ENCODE results near the gene UBE2E3.

Gene UBE2E3

GRCh38 chr2:180952082-180952481 is 28.3 kb upstream of the UBE2E3 start:
- Histone ChIP-seq H3K36me3 (ENCODE audit: control insufficient read depth in 1 of 2, insufficient read depth in 2 of 2, low read length in 2 of 2) (no peaks in the 10 kb centered on the region), H3K27ac (ENCODE audit: low read depth, low read length) (no peak overlapping the region), H3K27me3 (ENCODE audit: control insufficient read depth in 1 of 2, insufficient read depth in 2 of 2, low read length in 2 of 2) (peaks cover 0 to 3% of the 10 kb centered on the region in 2 donors), H3K9me3 (ENCODE audit: control insufficient read depth in 1 of 2, low read length in 2 of 2) (no peaks in the 10 kb centered on the region), H3K4me1 (ENCODE audit: control insufficient read depth in 1 of 2, insufficient read depth in 2 of 2, low read length in 2 of 2) (no peaks in the 10 kb centered on the region), H3K9ac (ENCODE audit: low read depth in 1 of 2, low read length in 2 of 2) (no peak overlapping the region), H3K4me3 (ENCODE audit: low read depth in 1 of 2, low read length in 2 of 2) (no peak overlapping the region)

GRCh38 chr2:180952731-180953336 is 27.6 kb upstream of the UBE2E3 start:
- H3K36me3 ChIP-seq (ENCODE audit: control insufficient read depth in 1 of 2, insufficient read depth in 2 of 2, low read length in 2 of 2) = no peaks in the 10 kb centered on the region
- H3K4me1 ChIP-seq (ENCODE audit: control insufficient read depth in 1 of 2, insufficient read depth in 2 of 2, low read length in 2 of 2) = no peaks in the 10 kb centered on the region
- no peaks in the 10 kb centered on the region for H3K9me3 ChIP-seq (ENCODE audit: control insufficient read depth in 1 of 2, low read length in 2 of 2)
- no peak overlapping the region for H3K4me3 ChIP-seq (ENCODE audit: low read depth in 1 of 2, low read length in 2 of 2)
- H3K27me3 ChIP-seq (ENCODE audit: control insufficient read depth in 1 of 2, insufficient read depth in 2 of 2, low read length in 2 of 2) = peaks cover 0 to 3% of the 10 kb centered on the region in 2 donors
- no peak overlapping the region for H3K9ac ChIP-seq (ENCODE audit: low read depth in 1 of 2, low read length in 2 of 2)
- H3K27ac ChIP-seq (ENCODE audit: low read depth, low read length) = no peak overlapping the region

DNA sequence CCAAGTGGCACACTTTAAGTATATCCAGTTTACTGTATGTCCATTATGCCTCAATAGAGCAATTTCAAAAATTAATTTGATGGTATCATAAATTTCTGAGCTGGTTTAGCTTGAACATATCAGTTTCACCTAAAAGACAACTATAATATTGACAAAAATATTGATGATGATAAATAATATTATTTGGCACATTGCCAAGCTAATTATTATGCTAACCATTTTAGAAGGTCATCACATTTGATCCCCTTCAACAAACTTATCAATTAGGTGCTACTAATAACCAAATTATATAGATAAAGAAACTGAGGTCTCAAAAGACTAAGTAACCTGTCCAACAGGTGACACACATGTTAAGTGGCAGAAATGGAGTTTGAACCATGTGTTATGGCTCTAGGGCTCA is 26.9 kb upstream of the UBE2E3 start:
- Histone ChIP-seq H3K9ac (ENCODE audit: low read depth in 1 of 2, low read length in 2 of 2) (no peak overlapping the region), H3K27ac (ENCODE audit: low read depth, low read length) (no peak overlapping the region), H3K4me3 (ENCODE audit: low read depth in 1 of 2, low read length in 2 of 2) (no peak overlapping the region), H3K36me3 (ENCODE audit: control insufficient read depth in 1 of 2, insufficient read depth in 2 of 2, low read length in 2 of 2) (no peaks in the 10 kb centered on the region), H3K9me3 (ENCODE audit: control insufficient read depth in 1 of 2, low read length in 2 of 2) (no peaks in the 10 kb centered on the region), H3K27me3 (ENCODE audit: control insufficient read depth in 1 of 2, insufficient read depth in 2 of 2, low read length in 2 of 2) (peaks cover 0 to 3% of the 10 kb centered on the region in 2 donors), H3K4me1 (ENCODE audit: control insufficient read depth in 1 of 2, insufficient read depth in 2 of 2, low read length in 2 of 2) (no peaks in the 10 kb centered on the region)

- no peak overlapping the region for H3K9ac ChIP-seq (ENCODE audit: low read depth in 1 of 2, low read length in 2 of 2)
Measured at GRCh38 chr2:180955101-180955500, 25.3 kb upstream of the UBE2E3 start.

GRCh38 chr2:180959787-180960186 is 20.6 kb upstream of the UBE2E3 start:
- Histone ChIP-seq H3K36me3 (ENCODE audit: control insufficient read depth in 1 of 2, insufficient read depth in 2 of 2, low read length in 2 of 2) (no peaks in the 10 kb centered on the region), H3K4me1 (ENCODE audit: control insufficient read depth in 1 of 2, insufficient read depth in 2 of 2, low read length in 2 of 2) (no peaks in the 10 kb centered on the region), H3K9ac (ENCODE audit: low read depth in 1 of 2, low read length in 2 of 2) (no peak overlapping the region), H3K4me3 (ENCODE audit: low read depth in 1 of 2, low read length in 2 of 2) (no peak overlapping the region), H3K9me3 (ENCODE audit: control insufficient read depth in 1 of 2, low read length in 2 of 2) (no peaks in the 10 kb centered on the region), H3K27ac (ENCODE audit: low read depth, low read length) (no peak overlapping the region), H3K27me3 (ENCODE audit: control insufficient read depth in 1 of 2, insufficient read depth in 2 of 2, low read length in 2 of 2) (peaks cover 0 to 3% of the 10 kb centered on the region in 2 donors)

More at GRCh38 chr2:180955101-180955500, 25.3 kb upstream of the UBE2E3 start:
- Histone ChIP-seq H3K27me3 (ENCODE audit: control insufficient read depth in 1 of 2, insufficient read depth in 2 of 2, low read length in 2 of 2) (peaks cover 0 to 3% of the 10 kb centered on the region in 2 donors), H3K4me3 (ENCODE audit: low read depth in 1 of 2, low read length in 2 of 2) (no peak overlapping the region), H3K36me3 (ENCODE audit: control insufficient read depth in 1 of 2, insufficient read depth in 2 of 2, low read length in 2 of 2) (no peaks in the 10 kb centered on the region), H3K27ac (ENCODE audit: low read depth, low read length) (no peak overlapping the region), H3K9me3 (ENCODE audit: control insufficient read depth in 1 of 2, low read length in 2 of 2) (no peaks in the 10 kb centered on the region), H3K4me1 (ENCODE audit: control insufficient read depth in 1 of 2, insufficient read depth in 2 of 2, low read length in 2 of 2) (no peaks in the 10 kb centered on the region)

GRCh38 chr2:180960982-180961381 is 19.4 kb upstream of the UBE2E3 start:
- H3K9ac ChIP-seq (ENCODE audit: low read depth in 1 of 2, low read length in 2 of 2) = no peak overlapping the region
- H3K27ac ChIP-seq (ENCODE audit: low read depth, low read length) = no peak overlapping the region
- H3K9me3 ChIP-seq (ENCODE audit: control insufficient read depth in 1 of 2, low read length in 2 of 2) = no peaks in the 10 kb centered on the region
- no peaks in the 10 kb centered on the region for H3K36me3 ChIP-seq (ENCODE audit: control insufficient read depth in 1 of 2, insufficient read depth in 2 of 2, low read length in 2 of 2)
- H3K4me1 ChIP-seq (ENCODE audit: control insufficient read depth in 1 of 2, insufficient read depth in 2 of 2, low read length in 2 of 2) = no peaks in the 10 kb centered on the region
- H3K4me3 ChIP-seq (ENCODE audit: low read depth in 1 of 2, low read length in 2 of 2) = no peak overlapping the region
- H3K27me3 ChIP-seq (ENCODE audit: control insufficient read depth in 1 of 2, insufficient read depth in 2 of 2, low read length in 2 of 2) = peaks cover 0 to 3% of the 10 kb centered on the region in 2 donors

- Histone ChIP-seq H3K9me3 (ENCODE audit: control insufficient read depth in 1 of 2, low read length in 2 of 2) (no peaks in the 10 kb centered on the region), H3K4me1 (ENCODE audit: control insufficient read depth in 1 of 2, insufficient read depth in 2 of 2, low read length in 2 of 2) (no peaks in the 10 kb centered on the region), H3K36me3 (ENCODE audit: control insufficient read depth in 1 of 2, insufficient read depth in 2 of 2, low read length in 2 of 2) (no peaks in the 10 kb centered on the region), H3K27ac (ENCODE audit: low read depth, low read length) (no peak overlapping the region), H3K4me3 (ENCODE audit: low read depth in 1 of 2, low read length in 2 of 2) (no peak overlapping the region), H3K9ac (ENCODE audit: low read depth in 1 of 2, low read length in 2 of 2) (no peak overlapping the region), H3K27me3 (ENCODE audit: control insufficient read depth in 1 of 2, insufficient read depth in 2 of 2, low read length in 2 of 2) (no peaks in the 10 kb centered on the region)
Measured at GRCh38 chr2:180962727-180963314, 17.6 kb upstream of the UBE2E3 start.

GRCh38 chr2:180966378-180966777 is 14.0 kb upstream of the UBE2E3 start:
- no peaks in the 10 kb centered on the region for H3K36me3 ChIP-seq (ENCODE audit: control insufficient read depth in 1 of 2, insufficient read depth in 2 of 2, low read length in 2 of 2)
- no peaks in the 10 kb centered on the region for H3K27me3 ChIP-seq (ENCODE audit: control insufficient read depth in 1 of 2, insufficient read depth in 2 of 2, low read length in 2 of 2)
- no peak overlapping the region for H3K4me3 ChIP-seq (ENCODE audit: low read depth in 1 of 2, low read length in 2 of 2)
- no peak overlapping the region for H3K9ac ChIP-seq (ENCODE audit: low read depth in 1 of 2, low read length in 2 of 2)
- no peak overlapping the region for H3K27ac ChIP-seq (ENCODE audit: low read depth, low read length)
- H3K4me1 ChIP-seq (ENCODE audit: control insufficient read depth in 1 of 2, insufficient read depth in 2 of 2, low read length in 2 of 2) = no peaks in the 10 kb centered on the region
- H3K9me3 ChIP-seq (ENCODE audit: control insufficient read depth in 1 of 2, low read length in 2 of 2) = no peaks in the 10 kb centered on the region

DNA sequence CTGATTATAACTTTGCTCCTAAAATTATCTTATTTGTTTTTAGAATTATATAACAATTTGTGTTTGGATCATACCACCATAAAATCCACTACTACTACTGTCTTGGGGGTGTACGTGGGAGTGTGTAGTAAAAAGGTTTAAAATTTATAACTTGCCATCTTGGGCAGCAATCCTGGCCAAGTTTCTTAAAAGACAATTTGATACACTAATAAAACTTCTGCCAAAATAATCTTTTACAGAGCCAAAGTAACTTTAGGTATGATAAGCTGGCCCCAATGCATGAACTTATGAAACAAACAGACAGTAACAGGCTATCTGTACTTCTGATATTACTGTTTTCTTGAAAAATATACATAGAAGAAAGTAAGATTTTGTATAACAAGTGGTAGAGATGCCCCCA is 11.3 kb upstream of the UBE2E3 start:
- H3K27me3 ChIP-seq (ENCODE audit: control insufficient read depth in 1 of 2, insufficient read depth in 2 of 2, low read length in 2 of 2) = no peaks in the 10 kb centered on the region
- H3K4me1 ChIP-seq (ENCODE audit: control insufficient read depth in 1 of 2, insufficient read depth in 2 of 2, low read length in 2 of 2) = no peaks in the 10 kb centered on the region
- no peaks in the 10 kb centered on the region for H3K9me3 ChIP-seq (ENCODE audit: control insufficient read depth in 1 of 2, low read length in 2 of 2)
- no peaks in the 10 kb centered on the region for H3K36me3 ChIP-seq (ENCODE audit: control insufficient read depth in 1 of 2, insufficient read depth in 2 of 2, low read length in 2 of 2)
- no peak overlapping the region for H3K9ac ChIP-seq (ENCODE audit: low read depth in 1 of 2, low read length in 2 of 2)
- no peak overlapping the region for H3K27ac ChIP-seq (ENCODE audit: low read depth, low read length)
- no peak overlapping the region for H3K4me3 ChIP-seq (ENCODE audit: low read depth in 1 of 2, low read length in 2 of 2)

GRCh38 chr2:180970016-180970415 is 10.4 kb upstream of the UBE2E3 start:
- H3K27me3 ChIP-seq (ENCODE audit: control insufficient read depth in 1 of 2, insufficient read depth in 2 of 2, low read length in 2 of 2) = no peaks in the 10 kb centered on the region
- H3K36me3 ChIP-seq (ENCODE audit: control insufficient read depth in 1 of 2, insufficient read depth in 2 of 2, low read length in 2 of 2) = no peaks in the 10 kb centered on the region
- no peak overlapping the region for H3K9ac ChIP-seq (ENCODE audit: low read depth in 1 of 2, low read length in 2 of 2)
- H3K27ac ChIP-seq (ENCODE audit: low read depth, low read length) = no peak overlapping the region
- no peak overlapping the region for H3K4me3 ChIP-seq (ENCODE audit: low read depth in 1 of 2, low read length in 2 of 2)
- no peaks in the 10 kb centered on the region for H3K4me1 ChIP-seq (ENCODE audit: control insufficient read depth in 1 of 2, insufficient read depth in 2 of 2, low read length in 2 of 2)
- H3K9me3 ChIP-seq (ENCODE audit: control insufficient read depth in 1 of 2, low read length in 2 of 2) = no peaks in the 10 kb centered on the region
